ENCODE results near the gene CRYBG1. TPM values are rescaled to one million over a fixed set of nuclear protein-coding genes. Genes with fewer than 3 reads are reported as not detected.

CRYBG1 gene
- polyA plus RNA-seq, 1 donor from 2014 or later: 0.73 TPM

DNA sequence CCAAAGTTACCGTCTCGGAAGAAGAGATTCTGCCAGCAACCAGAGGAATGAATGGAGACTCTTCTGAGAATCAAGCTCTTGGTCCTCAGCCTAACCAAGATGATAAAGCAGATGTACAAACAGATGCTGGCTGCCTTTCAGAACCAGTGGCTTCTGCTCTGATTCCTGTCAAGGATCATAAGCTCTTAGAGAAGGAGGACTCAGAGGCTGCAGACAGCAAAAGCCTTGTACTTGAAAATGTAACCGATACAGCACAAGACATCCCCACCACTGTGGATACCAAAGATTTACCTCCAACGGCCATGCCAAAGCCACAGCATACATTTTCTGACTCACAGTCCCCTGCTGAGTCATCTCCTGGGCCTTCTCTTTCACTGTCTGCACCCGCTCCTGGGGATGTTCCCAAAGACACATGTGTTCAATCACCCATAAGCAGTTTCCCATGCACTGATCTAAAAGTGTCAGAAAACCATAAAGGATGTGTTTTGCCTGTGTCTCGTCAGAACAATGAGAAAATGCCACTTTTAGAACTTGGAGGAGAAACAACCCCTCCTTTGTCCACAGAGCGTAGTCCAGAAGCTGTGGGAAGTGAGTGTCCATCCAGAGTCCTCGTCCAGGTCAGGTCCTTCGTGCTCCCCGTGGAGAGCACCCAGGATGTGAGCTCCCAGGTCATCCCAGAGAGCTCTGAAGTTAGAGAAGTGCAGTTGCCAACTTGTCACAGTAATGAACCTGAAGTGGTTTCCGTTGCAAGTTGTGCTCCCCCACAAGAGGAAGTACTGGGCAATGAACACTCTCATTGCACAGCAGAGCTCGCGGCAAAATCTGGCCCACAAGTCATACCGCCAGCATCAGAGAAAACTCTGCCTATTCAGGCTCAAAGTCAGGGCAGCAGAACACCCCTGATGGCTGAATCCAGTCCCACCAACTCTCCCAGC lies 159.2 kb downstream of the CRYBG1 start:
- no peaks in the 10 kb centered on the region for H4K20me1 ChIP-seq (ENCODE audit: insufficient read depth)
- TF ChIP-seq EZH2 (IDR thresholded peaks at IDR 0.05; ENCODE audit: borderline replicate concordance, insufficient read depth, low read length, poor library complexity, severe bottlenecking): no peak
- H3K36me3 ChIP-seq (ENCODE audit: insufficient read depth, low read length): no peaks in the 10 kb centered on the region
- H2AFZ ChIP-seq (ENCODE audit: low read depth, low read length): no peak overlapping the region
- H3K4me2 ChIP-seq (ENCODE audit: low read length): no peak overlapping the region
- no peaks in the 10 kb centered on the region for H3K9me2 ChIP-seq (ENCODE audit: insufficient read depth, low read length)
- no peaks in the 10 kb centered on the region for H3K79me2 ChIP-seq (replicated peaks; ENCODE audit: insufficient read depth, low read length)
- H3K9me3 ChIP-seq (ENCODE audit: low read length): no peaks in the 10 kb centered on the region
- H3K4me3 ChIP-seq (ENCODE audit: low read length): no peak overlapping the region
- H3K27me3 ChIP-seq (ENCODE audit: insufficient read depth, low read depth, low read length): peaks cover 8% of the 10 kb centered on the region
- H3F3A ChIP-seq (ENCODE audit: insufficient read depth, low read length, poor library complexity, severe bottlenecking): no peaks in the 10 kb centered on the region
- no peak overlapping the region for H3K9ac ChIP-seq (ENCODE audit: low read length)
- no peak overlapping the region for H3K27ac ChIP-seq (ENCODE audit: low read length)

DNA sequence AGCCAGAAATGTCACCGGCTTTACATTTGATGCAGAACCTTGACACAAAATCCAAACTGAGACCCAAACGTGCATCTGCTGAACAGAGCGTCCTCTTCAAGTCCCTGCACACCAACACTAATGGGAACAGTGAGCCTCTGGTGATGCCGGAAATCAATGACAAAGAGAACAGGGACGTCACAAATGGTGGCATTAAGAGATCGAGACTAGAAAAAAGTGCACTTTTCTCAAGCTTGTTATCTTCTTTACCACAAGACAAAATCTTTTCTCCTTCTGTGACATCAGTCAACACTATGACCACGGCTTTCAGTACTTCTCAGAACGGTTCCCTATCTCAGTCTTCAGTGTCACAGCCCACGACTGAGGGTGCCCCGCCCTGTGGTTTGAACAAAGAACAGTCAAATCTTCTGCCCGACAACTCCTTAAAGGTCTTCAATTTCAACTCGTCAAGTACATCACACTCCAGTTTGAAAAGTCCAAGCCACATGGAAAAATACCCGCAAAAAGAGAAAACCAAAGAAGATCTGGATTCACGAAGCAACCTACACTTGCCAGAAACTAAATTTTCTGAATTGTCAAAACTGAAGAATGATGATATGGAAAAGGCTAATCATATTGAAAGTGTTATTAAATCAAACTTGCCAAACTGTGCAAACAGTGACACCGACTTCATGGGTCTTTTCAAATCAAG lies 160.3 kb downstream of the CRYBG1 start:
- H3K27me3 ChIP-seq (ENCODE audit: insufficient read depth, low read depth, low read length): no peaks in the 10 kb centered on the region
- H3F3A ChIP-seq (ENCODE audit: insufficient read depth, low read length, poor library complexity, severe bottlenecking): no peaks in the 10 kb centered on the region
- no peak overlapping the region for H3K27ac ChIP-seq (ENCODE audit: low read length)
- no peaks in the 10 kb centered on the region for H4K20me1 ChIP-seq (ENCODE audit: insufficient read depth)
- no peak overlapping the region for H3K4me2 ChIP-seq (ENCODE audit: low read length)
- no peaks in the 10 kb centered on the region for H3K9me3 ChIP-seq (ENCODE audit: low read length)
- no peaks in the 10 kb centered on the region for H3K9me2 ChIP-seq (ENCODE audit: insufficient read depth, low read length)
- no peak overlapping the region for H2AFZ ChIP-seq (ENCODE audit: low read depth, low read length)
- no peaks in the 10 kb centered on the region for H3K36me3 ChIP-seq (ENCODE audit: insufficient read depth, low read length)
- H3K79me2 ChIP-seq (replicated peaks; ENCODE audit: insufficient read depth, low read length): no peaks in the 10 kb centered on the region
- TF ChIP-seq, protein P1, sequence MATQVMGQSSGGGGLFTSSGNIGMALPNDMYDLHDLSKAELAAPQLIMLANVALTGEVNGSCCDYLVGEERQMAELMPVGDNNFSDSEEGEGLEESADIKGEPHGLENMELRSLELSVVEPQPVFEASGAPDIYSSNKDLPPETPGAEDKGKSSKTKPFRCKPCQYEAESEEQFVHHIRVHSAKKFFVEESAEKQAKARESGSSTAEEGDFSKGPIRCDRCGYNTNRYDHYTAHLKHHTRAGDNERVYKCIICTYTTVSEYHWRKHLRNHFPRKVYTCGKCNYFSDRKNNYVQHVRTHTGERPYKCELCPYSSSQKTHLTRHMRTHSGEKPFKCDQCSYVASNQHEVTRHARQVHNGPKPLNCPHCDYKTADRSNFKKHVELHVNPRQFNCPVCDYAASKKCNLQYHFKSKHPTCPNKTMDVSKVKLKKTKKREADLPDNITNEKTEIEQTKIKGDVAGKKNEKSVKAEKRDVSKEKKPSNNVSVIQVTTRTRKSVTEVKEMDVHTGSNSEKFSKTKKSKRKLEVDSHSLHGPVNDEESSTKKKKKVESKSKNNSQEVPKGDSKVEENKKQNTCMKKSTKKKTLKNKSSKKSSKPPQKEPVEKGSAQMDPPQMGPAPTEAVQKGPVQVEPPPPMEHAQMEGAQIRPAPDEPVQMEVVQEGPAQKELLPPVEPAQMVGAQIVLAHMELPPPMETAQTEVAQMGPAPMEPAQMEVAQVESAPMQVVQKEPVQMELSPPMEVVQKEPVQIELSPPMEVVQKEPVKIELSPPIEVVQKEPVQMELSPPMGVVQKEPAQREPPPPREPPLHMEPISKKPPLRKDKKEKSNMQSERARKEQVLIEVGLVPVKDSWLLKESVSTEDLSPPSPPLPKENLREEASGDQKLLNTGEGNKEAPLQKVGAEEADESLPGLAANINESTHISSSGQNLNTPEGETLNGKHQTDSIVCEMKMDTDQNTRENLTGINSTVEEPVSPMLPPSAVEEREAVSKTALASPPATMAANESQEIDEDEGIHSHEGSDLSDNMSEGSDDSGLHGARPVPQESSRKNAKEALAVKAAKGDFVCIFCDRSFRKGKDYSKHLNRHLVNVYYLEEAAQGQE (IDR thresholded peaks at IDR 0.05; ENCODE audit: borderline replicate concordance): no peak
- TF ChIP-seq SMC3 (conservative IDR thresholded peaks at IDR 0.05; ENCODE audit: poor library complexity) (no peak), TAF1 (IDR thresholded peaks at IDR 0.05; ENCODE audit: low read depth) (no peak), EZH2 (IDR thresholded peaks at IDR 0.05; ENCODE audit: borderline replicate concordance, insufficient read depth, low read length, poor library complexity, severe bottlenecking) (no peak), MXI1 (conservative IDR thresholded peaks at IDR 0.05; ENCODE audit: poor library complexity, severe bottlenecking) (no peak), EP300 (conservative IDR thresholded peaks at IDR 0.05; ENCODE audit: poor library complexity, severe bottlenecking) (no peak), RAD21 (conservative IDR thresholded peaks at IDR 0.05) (no peak)
- no peak overlapping the region for H3K9ac ChIP-seq (ENCODE audit: low read length)
- no peak overlapping the region for H3K4me3 ChIP-seq (ENCODE audit: low read length)
